ENCODE data around the gene ST6GALNAC1.
"Not testable (repeated sequence)": the region's sequence is repeated elsewhere in the genome, so short reads cannot be mapped to it uniquely, and the experiment has no call there.

ST6GALNAC1 gene

GRCh38 chr17:76654408-76654807, 10.9 kb upstream of the ST6GALNAC1 start:
- intact Hi-C loops (cut with DNase I): no loop called here
- DNase-seq: no peak

- intact Hi-C loops (cut with DNase I): no loop called here
- no peak for DNase-seq
These were observed 6.9 kb upstream of the ST6GALNAC1 start for GRCh38 chr17:76650504-76650903.

- DNase-seq: no peak
- intact Hi-C loops (cut with DNase I): no loop called here
These were observed 3.2 kb upstream of the ST6GALNAC1 start for GRCh38 chr17:76646712-76647111.

- DNase-seq: peak in 1 of 42 donors; percentile 10
- intact Hi-C loops (cut with DNase I): no loop called here
These were observed 1.9 kb upstream of the ST6GALNAC1 start for GRCh38 chr17:76645481-76645880.

GRCh38 chr17:76644995-76645394, 1.4 kb upstream of the ST6GALNAC1 start:
- intact Hi-C loops (cut with DNase I): no loop called here
- no peak for DNase-seq

- no peak for DNase-seq
- intact Hi-C loops (cut with DNase I): no loop called here
These were observed 563 bp downstream of the ST6GALNAC1 start for GRCh38 chr17:76642994-76643393.

- intact Hi-C loops (cut with DNase I): no loop called here
- DNase-seq: no peak
These were observed 1.5 kb downstream of the ST6GALNAC1 start for GRCh38 chr17:76642032-76642561.

GRCh38 chr17:76641501-76641900, 2.1 kb downstream of the ST6GALNAC1 start:
- no peak for DNase-seq

GRCh38 chr17:76640550-76641380, 2.8 kb downstream of the ST6GALNAC1 start:
- no peak for DNase-seq
- intact Hi-C loops (cut with DNase I): no loop called here

More at GRCh38 chr17:76641501-76641900, 2.1 kb downstream of the ST6GALNAC1 start:
- intact Hi-C loops (cut with DNase I): no loop called here

- intact Hi-C loops (cut with DNase I): no loop called here
- DNase-seq: no peak
These were observed 5.3 kb downstream of the ST6GALNAC1 start for GRCh38 chr17:76638263-76638662.

- DNase-seq; intact Hi-C loops (cut with DNase I): not testable (repeated sequence)
These were observed 6.9 kb downstream of the ST6GALNAC1 start for GRCh38 chr17:76636486-76637206.

GRCh38 chr17:76635659-76636360, 7.7 kb downstream of the ST6GALNAC1 start:
- intact Hi-C loops (cut with DNase I): no loop called here

GRCh38 chr17:76635039-76635438, 8.5 kb downstream of the ST6GALNAC1 start:
- intact Hi-C loops (cut with DNase I): no loop called here
- no peak for DNase-seq

More at GRCh38 chr17:76635659-76636360, 7.7 kb downstream of the ST6GALNAC1 start:
- DNase-seq: no peak

- no peak for DNase-seq
- intact Hi-C loops (cut with DNase I): no loop called here
These were observed 9.8 kb downstream of the ST6GALNAC1 start for GRCh38 chr17:76633628-76634328.

GRCh38 chr17:76631821-76632565, 11.6 kb downstream of the ST6GALNAC1 start:
- no peak for DNase-seq
- intact Hi-C loops (cut with DNase I): no loop called here

- intact Hi-C loops (cut with DNase I): no loop called here
- no peak for DNase-seq
These were observed 13.4 kb downstream of the ST6GALNAC1 start for GRCh38 chr17:76630151-76630550.

GRCh38 chr17:76627510-76627909, 16.0 kb downstream of the ST6GALNAC1 start:
- intact Hi-C loops (cut with DNase I): loop anchor here (10.0 kb wide), 2 partner anchors 73 to 103 kb away; no protein-coding TSS in a partner anchor
- DNase-seq: no peak

- DNase-seq: no peak
- intact Hi-C loops (cut with DNase I): loop anchor here (10.0 kb wide), 2 partner anchors 72 to 102 kb away; no protein-coding TSS in a partner anchor
These were observed 17.1 kb downstream of the ST6GALNAC1 start for GRCh38 chr17:76626442-76626841.

Measured in head of caudate nucleus (tissue), 42 donors.